ENCODE measurements around the gene GABRB1.

Gene GABRB1

DNA sequence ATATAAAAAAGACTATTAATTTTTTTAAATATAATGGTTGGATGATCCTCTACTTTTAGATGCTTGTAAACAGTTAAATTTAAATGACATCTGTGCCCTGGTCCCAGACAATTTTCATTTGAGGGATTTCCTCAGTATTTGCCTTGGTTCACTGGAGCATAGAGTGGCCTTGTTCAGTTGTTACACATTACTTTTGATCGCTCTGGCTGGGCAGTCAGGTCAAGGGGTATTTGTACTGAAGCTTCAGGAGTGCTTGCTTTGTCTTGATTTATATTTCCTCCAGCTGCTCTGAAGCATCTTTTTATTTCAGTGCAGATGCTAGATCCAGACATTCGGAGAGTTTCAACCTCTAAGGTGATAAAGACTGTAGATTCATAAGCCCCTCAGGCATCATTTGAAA is 382.2 kb downstream of the GABRB1 start:
- Histone ChIP-seq H3K27me3 (no peaks in the 10 kb centered on the region), H3K36me3 (no peaks in the 10 kb centered on the region), H3K4me3 (ENCODE audit: low read depth, low read length) (no peak overlapping the region), H3K9me3 (no peaks in the 10 kb centered on the region), H3K4me1 (no peaks in the 10 kb centered on the region)
- DNase-seq, result no peak
- TF ChIP-seq, protein P1, sequence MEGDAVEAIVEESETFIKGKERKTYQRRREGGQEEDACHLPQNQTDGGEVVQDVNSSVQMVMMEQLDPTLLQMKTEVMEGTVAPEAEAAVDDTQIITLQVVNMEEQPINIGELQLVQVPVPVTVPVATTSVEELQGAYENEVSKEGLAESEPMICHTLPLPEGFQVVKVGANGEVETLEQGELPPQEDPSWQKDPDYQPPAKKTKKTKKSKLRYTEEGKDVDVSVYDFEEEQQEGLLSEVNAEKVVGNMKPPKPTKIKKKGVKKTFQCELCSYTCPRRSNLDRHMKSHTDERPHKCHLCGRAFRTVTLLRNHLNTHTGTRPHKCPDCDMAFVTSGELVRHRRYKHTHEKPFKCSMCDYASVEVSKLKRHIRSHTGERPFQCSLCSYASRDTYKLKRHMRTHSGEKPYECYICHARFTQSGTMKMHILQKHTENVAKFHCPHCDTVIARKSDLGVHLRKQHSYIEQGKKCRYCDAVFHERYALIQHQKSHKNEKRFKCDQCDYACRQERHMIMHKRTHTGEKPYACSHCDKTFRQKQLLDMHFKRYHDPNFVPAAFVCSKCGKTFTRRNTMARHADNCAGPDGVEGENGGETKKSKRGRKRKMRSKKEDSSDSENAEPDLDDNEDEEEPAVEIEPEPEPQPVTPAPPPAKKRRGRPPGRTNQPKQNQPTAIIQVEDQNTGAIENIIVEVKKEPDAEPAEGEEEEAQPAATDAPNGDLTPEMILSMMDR (IDR thresholded peaks at IDR 0.05; ENCODE audit: low read depth, low read length), result no peak

- TF ChIP-seq, protein P1 (IDR thresholded peaks at IDR 0.05; ENCODE audit: low read depth, low read length), result no peak
- Histone ChIP-seq H3K4me3 (ENCODE audit: low read depth, low read length) (no peak overlapping the region), H3K36me3 (no peaks in the 10 kb centered on the region), H3K9me3 (no peaks in the 10 kb centered on the region), H3K4me1 (no peaks in the 10 kb centered on the region), H3K27me3 (no peaks in the 10 kb centered on the region)
- DNase-seq, result no peak
Measured at GRCh38 chr4:47415719-47416118, 384.4 kb downstream of the GABRB1 start.

DNA sequence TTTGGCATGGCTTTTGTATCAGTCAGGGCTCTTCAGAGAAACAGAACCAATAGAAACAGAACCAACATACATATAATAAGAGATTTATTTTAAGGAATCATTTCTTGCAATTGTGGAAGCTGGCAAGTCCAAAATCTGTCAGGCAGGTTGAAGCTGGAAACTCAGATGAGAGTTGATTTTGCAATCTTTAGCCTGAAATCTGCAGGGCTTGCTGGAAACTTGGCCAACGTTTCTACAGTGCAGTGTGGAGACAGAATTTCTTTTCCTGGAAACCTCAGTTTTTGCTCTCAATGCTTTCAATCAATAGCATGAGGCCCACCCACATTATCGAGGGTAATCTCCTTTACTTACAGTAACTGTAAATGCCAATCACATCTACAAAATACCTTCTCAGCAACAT is 386.8 kb downstream of the GABRB1 start:
- TF ChIP-seq, protein P1 (IDR thresholded peaks at IDR 0.05; ENCODE audit: low read depth, low read length), result no peak
- Histone ChIP-seq H3K4me1 (peaks cover 5% of the 10 kb centered on the region; the same call in 1 of the 2 replicates), H3K9me3 (no peaks in the 10 kb centered on the region), H3K36me3 (no peaks in the 10 kb centered on the region), H3K27me3 (no peaks in the 10 kb centered on the region), H3K4me3 (ENCODE audit: low read depth, low read length) (no peak overlapping the region)
- no peak for DNase-seq

GRCh38 chr4:47419296-47419695 is 387.9 kb downstream of the GABRB1 start:
- H3K9me3 ChIP-seq, result no peaks in the 10 kb centered on the region
- no peaks in the 10 kb centered on the region for H3K27me3 ChIP-seq
- H3K4me3 ChIP-seq (ENCODE audit: low read depth, low read length), result no peak overlapping the region
- TF ChIP-seq, protein P1 (IDR thresholded peaks at IDR 0.05; ENCODE audit: low read depth, low read length), result no peak
- H3K4me1 ChIP-seq, result peaks cover 7% of the 10 kb centered on the region; the same call in 1 of the 2 replicates
- H3K36me3 ChIP-seq, result no peaks in the 10 kb centered on the region
- DNase-seq, result no peak

GRCh38 chr4:47425628-47426027 is 394.3 kb downstream of the GABRB1 start:
- Histone ChIP-seq H3K4me1 (peaks cover 11% of the 10 kb centered on the region; the same call in 1 of the 2 replicates), H3K36me3 (no peaks in the 10 kb centered on the region), H3K4me3 (ENCODE audit: low read depth, low read length) (no peak overlapping the region), H3K9me3 (no peaks in the 10 kb centered on the region), H3K27me3 (no peaks in the 10 kb centered on the region)
- no peak for DNase-seq
- TF ChIP-seq, protein P1 (IDR thresholded peaks at IDR 0.05; ENCODE audit: low read depth, low read length), result no peak

DNA sequence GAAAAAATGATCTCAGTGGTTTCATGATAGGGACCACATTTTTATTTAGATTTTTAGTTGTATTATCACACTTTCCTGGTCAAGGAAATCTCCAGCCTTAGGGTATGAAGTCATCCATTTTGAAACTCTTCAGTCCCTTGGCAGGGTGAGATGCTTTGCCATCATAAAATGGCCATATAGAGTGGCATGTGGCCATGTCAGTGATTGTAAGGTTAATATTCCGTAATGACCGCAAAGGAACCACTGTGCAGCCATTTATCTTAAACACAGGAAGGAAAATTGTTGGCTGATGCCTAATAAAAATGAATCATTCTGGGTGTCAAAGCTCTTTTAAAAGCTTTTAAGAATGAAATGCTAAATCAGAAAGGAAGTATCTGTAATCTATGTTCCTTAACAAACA is 396.6 kb downstream of the GABRB1 start:
- Histone ChIP-seq H3K27me3 (no peaks in the 10 kb centered on the region), H3K4me3 (ENCODE audit: low read depth, low read length) (no peak overlapping the region), H3K9me3 (no peaks in the 10 kb centered on the region), H3K36me3 (no peaks in the 10 kb centered on the region), H3K4me1 (peaks cover 7% of the 10 kb centered on the region; the same call in 1 of the 2 replicates)
- TF ChIP-seq, protein P1 (IDR thresholded peaks at IDR 0.05; ENCODE audit: low read depth, low read length), result no peak
- DNase-seq, result no peak

Measured in BE2C (cell line).